Measurements from ENCODE around the gene PXYLP1.

- TF ChIP-seq CTCF (conservative IDR thresholded peaks at IDR 0.05; ENCODE audit: low read depth, low read length) (no peak), EZH2phosphoT487 (IDR thresholded peaks at IDR 0.05; ENCODE audit: borderline replicate concordance, low read length) (no peak)
Measured at GRCh38 chr3:141276398-141276797, 44.8 kb downstream of the PXYLP1 start.
